ENCODE results near the gene IL1RAPL1.

IL1RAPL1 gene

DNA sequence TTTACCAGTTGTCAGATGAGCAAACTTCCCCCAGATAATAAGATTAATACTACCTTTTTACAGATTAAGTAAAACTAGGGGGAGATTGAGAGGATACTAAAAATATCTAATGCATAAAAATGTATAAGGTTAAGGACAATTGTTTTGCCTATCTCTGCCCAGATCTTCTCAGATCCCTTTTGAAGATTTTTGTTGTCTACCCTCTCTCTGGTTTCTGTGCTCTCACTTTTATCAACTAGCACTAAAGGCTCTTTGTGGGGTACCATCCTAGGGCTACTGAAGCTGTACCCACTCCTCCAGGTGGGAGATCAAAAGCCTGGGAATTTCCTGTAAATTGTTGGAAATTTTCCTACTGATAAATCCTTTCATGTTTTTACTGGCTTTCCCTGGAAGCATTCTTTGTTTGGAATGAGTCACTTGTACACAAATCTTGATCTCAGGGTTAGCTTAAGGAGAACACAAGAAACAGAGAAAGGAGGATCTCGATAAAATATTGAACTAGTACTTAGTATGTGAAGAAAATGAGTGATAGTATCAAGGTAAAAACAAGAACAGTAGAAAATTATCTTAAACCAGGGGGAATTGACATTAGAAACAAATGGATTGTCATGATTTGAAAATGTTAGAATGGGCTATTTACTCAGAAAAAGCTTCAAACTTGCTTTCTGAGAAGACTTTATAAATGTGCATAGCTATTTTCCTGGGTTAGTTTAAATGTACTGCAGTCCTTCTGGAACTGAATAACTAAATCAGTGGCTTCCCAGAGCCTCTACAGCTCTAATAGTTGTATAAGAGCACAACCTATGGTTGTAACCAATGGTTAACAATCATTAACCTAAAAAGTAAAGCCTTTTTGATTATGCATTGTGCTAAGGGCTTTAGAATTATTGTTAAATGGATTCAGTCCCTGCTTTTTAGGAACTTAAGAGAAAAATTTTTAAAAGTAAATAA lies 948.2 kb downstream of the IL1RAPL1 start:
- no peak for DNase-seq (ENCODE audit: low spot score)

GRCh38 chrX:29541038-29541437 lies 953.8 kb downstream of the IL1RAPL1 start:
- DNase-seq (ENCODE audit: low spot score): no peak

- DNase-seq (ENCODE audit: low spot score): no peak
Observed at GRCh38 chrX:29542152-29542551, 954.9 kb downstream of the IL1RAPL1 start.

DNA sequence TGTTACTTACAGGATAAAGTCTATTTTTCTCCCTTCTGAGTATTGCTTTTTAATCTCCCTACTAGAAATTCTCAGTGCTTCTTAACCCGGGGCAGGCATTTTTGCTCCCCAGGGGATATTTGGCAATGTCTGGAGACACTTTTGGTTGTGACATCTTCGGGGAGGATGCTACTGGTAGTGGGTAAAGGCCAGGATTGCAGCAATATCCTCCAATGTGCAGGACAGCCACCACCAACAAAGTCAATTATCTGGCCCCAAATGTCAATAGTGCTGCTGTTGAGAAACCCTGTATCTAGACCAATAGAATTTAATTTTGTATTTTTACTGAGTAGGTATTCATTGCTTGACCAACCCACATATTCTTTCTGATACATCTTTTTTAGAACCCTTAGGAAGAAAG lies 958.6 kb downstream of the IL1RAPL1 start:
- DNase-seq (ENCODE audit: low spot score): no peak

DNA sequence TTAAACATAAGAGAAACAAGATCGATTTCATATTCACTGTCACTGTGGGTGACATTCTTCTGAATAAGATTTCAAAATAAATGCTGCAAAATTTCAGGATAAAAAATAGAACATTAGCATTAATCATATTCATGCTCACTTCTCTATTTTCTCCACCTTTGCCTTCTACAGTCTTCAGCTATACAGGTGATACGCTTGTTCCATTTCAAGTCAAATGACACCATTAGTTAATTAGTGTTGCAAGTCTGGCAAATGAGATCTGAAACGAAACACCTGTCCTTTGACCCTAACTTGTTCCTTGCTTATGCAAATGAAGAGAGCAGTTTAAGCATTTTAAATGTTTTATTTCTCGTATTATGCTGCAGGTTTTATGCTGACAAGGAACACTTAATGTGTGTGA lies 960.6 kb downstream of the IL1RAPL1 start:
- DNase-seq (ENCODE audit: low spot score): no peak

DNA sequence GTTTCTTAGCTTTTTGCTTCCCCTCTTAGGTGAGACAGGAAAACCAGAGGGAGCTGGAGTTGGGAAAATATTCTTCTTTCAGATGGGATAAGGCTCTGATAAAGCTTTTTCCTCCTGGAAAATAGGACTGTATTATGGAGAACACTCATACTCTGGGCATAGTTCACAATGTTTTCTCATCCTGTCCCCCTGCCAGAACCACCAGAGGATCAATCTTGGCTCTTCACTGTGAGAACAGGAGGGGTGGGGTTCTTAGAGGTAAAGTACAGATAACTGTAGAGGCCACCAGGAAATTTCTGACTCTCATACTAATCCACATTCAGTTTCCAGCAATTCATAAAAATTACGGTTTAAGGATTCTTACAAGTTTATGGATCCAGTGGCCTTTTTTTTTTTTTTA lies 966.3 kb downstream of the IL1RAPL1 start:
- DNase-seq (ENCODE audit: low spot score): no peak

DNA sequence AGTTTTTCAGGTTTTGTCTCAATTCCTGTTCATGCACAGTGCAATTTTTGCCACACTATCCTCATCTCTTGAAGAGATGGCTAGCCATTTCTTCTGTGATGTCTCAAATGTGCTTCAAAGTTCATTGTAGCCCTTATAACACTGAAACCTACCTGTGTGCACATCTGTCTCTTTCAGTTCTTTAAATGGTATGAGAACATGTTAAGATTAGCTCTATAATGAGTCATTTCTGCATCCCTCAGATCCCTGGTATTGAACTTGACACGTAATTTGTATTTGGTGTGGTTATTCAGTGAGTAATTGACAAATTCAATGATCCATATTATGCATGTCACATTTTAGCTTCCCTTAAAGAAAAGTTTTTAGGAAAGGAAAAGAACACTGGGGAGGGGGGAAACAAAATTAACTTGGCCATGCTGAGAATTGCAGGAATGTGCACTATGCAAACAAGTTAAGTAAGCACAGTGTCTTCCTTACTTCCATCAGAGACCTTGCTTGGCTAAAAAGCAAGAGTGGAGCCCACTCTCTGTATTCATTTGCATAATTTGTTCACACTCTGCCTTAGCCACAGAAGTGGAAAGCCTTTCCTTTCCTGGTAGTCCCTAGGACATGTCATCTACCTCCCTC lies 968.3 kb downstream of the IL1RAPL1 start:
- DNase-seq (ENCODE audit: low spot score): no peak

- no peak for DNase-seq (ENCODE audit: low spot score)
Observed at GRCh38 chrX:29560065-29560464, 972.8 kb downstream of the IL1RAPL1 start.

DNA sequence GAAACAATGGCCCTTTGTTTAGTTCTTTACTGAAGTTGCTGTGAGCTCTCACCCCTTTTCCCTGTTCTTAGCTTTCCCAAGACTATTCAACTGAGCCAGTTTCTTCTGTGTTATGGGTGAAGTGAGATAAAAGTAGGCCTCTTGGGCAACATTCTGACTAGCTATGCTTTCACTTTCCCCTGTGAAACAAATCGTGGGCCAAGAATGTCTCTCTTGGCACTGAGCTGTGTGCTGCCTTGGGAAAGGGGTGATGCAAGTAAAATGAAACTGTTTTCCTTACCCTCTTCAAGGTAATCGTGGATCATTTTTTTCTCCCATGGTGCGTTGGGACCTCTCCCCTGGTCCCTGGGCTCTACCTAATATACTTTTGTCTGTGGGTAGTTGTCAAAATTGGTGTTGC lies 974.2 kb downstream of the IL1RAPL1 start:
- no peak for DNase-seq (ENCODE audit: low spot score)

DNA sequence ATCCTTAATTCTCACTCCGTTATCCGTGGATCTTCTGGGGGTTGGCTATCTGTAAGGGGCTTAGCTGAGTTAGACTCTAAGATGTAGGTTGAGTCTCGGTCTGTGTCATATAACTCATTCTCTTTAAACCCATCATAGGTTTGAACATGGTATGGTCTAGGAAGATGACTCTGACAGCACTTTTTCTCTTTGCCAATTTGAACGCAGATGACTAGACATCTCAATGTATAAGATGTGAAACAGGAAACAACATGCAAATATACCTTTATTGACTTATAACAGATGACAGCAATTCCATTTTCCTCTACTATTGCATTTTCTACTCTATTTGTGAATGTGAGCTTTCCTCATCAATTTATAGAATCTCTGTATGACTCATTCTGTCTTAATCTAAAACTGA lies 993.3 kb downstream of the IL1RAPL1 start:
- DNase-seq (ENCODE audit: low spot score): no peak

- DNase-seq (ENCODE audit: low spot score): no peak
Observed at GRCh38 chrX:29581223-29581622, 994.0 kb downstream of the IL1RAPL1 start.

DNA sequence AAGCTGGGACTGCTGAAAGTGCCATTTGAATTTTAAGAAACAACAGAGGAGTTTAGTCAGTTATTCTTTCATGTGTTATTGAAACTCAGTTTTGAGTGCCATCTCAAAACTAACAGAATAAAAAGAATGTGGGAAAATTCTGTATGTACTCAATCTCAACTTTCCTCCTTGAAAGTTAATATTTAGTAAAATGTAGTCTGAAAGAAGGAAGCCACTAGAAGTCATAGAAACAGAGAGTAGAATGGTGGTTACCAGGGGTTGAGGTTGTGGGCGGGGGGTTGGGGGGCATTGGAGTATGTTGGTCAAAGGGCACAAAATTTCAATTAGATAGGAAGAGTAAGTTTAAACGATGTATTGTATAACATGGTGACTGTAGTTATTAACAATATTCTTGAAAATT lies 999.9 kb downstream of the IL1RAPL1 start:
- no peak for DNase-seq (ENCODE audit: low spot score)

DNA sequence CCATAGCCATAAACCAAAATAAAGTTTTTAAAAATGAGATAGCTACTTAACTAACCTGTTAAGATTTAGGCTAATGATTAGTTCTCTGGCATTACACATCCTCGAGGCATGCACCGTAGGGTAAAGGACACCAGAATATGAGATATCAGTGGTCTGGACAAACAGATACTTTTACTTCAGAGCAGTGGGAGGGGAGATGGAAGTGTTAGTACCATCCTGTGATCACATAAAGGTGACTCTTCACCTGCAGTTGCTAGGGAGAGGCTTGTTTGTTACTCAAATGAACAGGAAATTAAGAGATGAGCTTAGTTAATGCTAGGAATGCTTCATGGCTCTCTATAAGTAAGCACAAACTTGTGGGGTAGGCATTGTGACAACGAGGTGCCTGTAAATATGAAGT lies 1003.7 kb downstream of the IL1RAPL1 start:
- DNase-seq (ENCODE audit: low spot score): no peak

DNA sequence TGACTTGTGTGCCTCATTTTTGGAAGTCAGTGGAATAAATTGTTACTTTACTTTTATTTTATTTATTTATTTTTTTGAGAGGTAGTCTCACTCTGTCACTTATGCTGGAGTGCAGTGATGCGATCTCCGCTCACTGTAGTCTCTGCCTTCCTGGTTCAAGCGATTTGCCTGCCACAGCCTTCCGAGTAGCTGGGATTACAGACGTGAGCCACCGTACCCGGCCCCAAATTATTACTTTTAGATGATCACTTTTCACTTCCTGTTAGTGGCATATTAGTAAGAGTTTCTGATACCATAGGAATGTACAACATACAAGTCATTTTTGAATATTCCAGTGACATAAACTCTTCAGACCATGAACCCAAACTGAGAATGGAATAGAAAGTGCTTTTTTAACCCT lies 1017.1 kb downstream of the IL1RAPL1 start:
- no peak for DNase-seq (ENCODE audit: low spot score)

DNA sequence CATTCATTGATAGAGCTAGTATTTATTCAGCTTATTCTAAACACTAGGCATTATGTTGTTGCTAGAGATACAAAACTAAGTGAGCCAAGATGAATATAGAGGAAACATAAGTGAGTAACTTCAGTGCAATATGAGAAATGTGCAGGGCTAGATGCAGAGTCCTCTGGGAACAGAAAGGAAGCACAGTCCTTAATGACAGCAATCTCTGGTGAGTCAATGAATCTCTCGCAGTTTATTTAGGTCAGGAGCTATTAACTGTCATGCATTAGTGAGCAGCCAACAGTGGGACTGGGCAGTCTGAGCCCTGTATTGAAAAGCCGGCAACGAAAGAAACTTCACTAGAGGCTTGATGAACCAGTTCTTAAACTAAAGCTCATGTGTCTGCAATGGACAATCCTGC lies 1030.0 kb downstream of the IL1RAPL1 start:
- no peak for DNase-seq (ENCODE audit: low spot score)

- DNase-seq (ENCODE audit: low spot score): peak; percentile 6
Observed at GRCh38 chrX:29617725-29618124, 1030.5 kb downstream of the IL1RAPL1 start.

DNA sequence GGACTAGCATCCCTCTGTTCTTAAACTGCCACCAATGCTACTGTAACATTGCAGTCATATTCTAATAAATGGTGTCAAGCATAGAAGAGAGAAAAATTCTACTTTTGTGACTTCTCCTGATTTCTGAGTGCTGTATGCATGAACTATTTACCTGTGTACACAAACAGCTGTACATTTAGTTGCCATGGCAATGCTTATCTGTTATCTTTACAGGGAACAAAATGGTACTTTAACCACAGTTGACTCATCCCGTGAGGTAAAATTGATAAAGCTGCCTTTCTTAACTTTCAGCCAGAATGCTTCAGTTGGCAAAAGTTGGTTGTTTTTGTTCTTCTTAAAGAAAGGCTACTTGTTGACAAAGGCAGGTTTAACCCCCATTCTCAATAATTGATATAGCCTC lies 1040.6 kb downstream of the IL1RAPL1 start:
- no peak for DNase-seq (ENCODE audit: low spot score)

DNA sequence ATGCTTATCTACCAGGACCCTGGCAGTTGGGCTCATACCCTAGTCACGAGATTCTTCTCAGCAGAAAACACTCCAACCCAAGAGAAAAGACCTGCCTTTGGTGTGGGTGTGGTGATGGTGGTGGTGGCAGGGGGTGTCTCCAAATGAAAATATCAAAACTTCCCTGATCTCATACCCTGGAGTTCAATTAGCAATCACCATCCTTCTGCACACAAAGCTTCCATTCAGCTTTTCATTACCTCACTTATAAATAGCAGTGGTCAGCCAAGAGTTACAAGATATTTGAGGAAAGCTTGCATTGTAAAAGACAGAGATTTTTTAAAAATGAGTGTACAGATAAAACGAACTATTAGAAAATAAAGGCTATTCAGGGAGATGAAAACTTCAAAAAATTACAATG lies 1047.3 kb downstream of the IL1RAPL1 start:
- no peak for DNase-seq (ENCODE audit: low spot score)

DNA sequence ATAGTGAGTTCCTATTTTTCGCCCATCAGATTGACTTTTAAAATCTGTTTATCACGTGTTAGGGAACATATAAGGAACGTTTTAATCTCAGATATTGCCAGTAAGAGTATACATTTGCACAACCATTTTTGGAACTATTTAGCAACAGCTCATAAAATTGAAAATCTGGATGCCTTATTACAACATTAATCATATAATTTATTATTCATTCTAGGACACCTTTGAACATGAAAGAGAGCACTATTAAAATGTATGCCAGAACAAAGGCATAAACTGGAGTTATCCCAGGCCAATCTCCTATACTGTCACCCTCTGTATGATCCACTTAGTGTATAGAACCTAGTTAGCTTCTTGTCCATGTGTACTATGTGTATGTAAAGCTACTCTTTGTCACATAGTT lies 1049.1 kb downstream of the IL1RAPL1 start:
- no peak for DNase-seq (ENCODE audit: low spot score)

DNA sequence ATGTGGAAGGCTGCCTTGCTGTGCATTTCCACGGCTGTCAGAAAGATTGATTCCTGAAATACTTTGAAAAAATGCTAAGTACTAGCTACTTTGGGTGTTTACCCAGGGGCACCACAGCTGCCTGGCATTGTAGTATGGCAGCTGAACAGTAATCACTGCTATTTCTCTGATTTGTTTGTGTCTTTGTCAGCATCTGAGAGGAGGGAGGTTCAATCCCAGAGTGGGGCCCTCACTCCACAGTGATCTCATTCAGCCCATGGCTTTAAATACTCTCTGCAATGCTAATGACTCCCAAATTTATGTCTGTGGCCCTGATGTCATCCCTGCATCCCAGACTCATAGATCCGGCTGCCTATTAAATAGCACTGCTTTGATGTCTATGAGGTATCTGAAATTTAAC lies 1052.9 kb downstream of the IL1RAPL1 start:
- DNase-seq (ENCODE audit: low spot score): no peak

GRCh38 chrX:29641461-29641860 lies 1054.2 kb downstream of the IL1RAPL1 start:
- no peak for DNase-seq (ENCODE audit: low spot score)

GRCh38 chrX:29643181-29643580 lies 1055.9 kb downstream of the IL1RAPL1 start:
- DNase-seq (ENCODE audit: low spot score): no peak

- no peak for DNase-seq (ENCODE audit: low spot score)
Observed at GRCh38 chrX:29648161-29648560, 1060.9 kb downstream of the IL1RAPL1 start.

DNA sequence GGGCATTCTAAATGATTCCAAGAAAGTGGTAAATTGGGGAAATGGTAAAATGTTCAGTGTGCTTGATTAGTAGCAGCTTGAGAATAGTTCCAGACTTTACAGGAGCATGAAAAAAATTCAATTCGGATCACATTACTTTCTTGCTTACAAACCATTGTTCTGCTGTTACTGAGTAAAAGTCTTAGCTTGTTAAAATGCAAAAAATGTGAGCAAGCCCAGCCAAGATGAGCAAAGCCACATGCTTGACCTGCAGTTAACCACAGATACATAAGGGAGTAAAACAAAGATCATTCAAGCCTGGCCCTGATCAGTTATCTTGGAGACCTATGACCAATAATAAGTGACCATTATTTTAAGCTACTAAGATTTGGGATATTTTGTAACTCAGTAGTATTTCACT lies 1065.2 kb downstream of the IL1RAPL1 start:
- no peak for DNase-seq (ENCODE audit: low spot score)
